Testis (tissue), 3 donors: ENCODE results near the gene POP4. TPM values are rescaled to one million over a fixed set of nuclear protein-coding genes. Genes with fewer than 3 reads are reported as not detected.

ENCODE experiments used
- DNase-seq: peaks from one replicate; pipeline ENCODE4 v3.0.0-alpha.2; 2019
- H3K27ac ChIP-seq, 2 donors: fragments of 200-600 bp; sonication (generic); one replicate each; pipeline ENCODE4 v1.5.1; 2019
- H3K27me3 ChIP-seq: fragments of 200-600 bp; sonication (generic); one replicate; pipeline ENCODE4 v1.5.1; 2019
- H3K36me3 ChIP-seq: fragments of 200-600 bp; sonication (generic); one replicate; pipeline ENCODE4 v1.5.1; 2017; ENCODE audit warnings: low read depth; ENCODE audit errors: missing control alignments
- H3K4me1 ChIP-seq: fragments of 200-600 bp; sonication (generic); one replicate; pipeline ENCODE4 v1.5.1; 2019
- H3K4me3 ChIP-seq, 2 donors: fragments of 200-600 bp; sonication (generic); one replicate each; pipeline ENCODE4 v1.5.1; 2017 to 2019
- H3K9me3 ChIP-seq: fragments of 200-600 bp; sonication (generic); one replicate; pipeline ENCODE4 v1.5.1; 2017
- CTCF ChIP-seq, 3 experiments: fragments of 450-650 bp in 2 of 3; fragments of 200-600 bp in 1 of 3; sonication (generic) in 1 of 3; IDR thresholded peaks; one replicate each; pipeline ENCODE4 v1.5.1; 2016 to 2019; ENCODE audit warnings: antibody characterized with exemption in 3 of 3, mild to moderate bottlenecking in 2 of 3, moderate library complexity in 1 of 3
- POLR2A ChIP-seq: fragments of 450-650 bp; IDR thresholded peaks from one replicate; pipeline ENCODE4 v1.6.1; 2017; ENCODE audit warnings: antibody characterized with exemption, mild to moderate bottlenecking, moderate library complexity
- whole genome bisulfite sequencing, 2 donors: methylation state at CpG; one replicate each; pipeline ENCODE4 v1.1.5; 2018; 5-methylcytosine and 5-hydroxymethylcytosine counted together
- intact Hi-C: fragments of 100-400 bp; cut with DNase I; formaldehyde crosslinking; loops from one replicate; pipeline ENCODE4 v1.15.1; 2023; ENCODE audit warnings: low total_unique reads
- polyA plus RNA-seq: library from polyadenylated mRNA; stranded (reverse); fragments of 350-450 nt; fragmentation: Illumina TruSeq; extraction: RNeasy Lipid Tissue Mini Kit (QIAGEN cat#74804); gene quantifications from one replicate; pipeline ENCODE4 v1.2.3, GENCODE V29; 2014; ENCODE audit warnings: low read depth, low replicate concordance; ENCODE audit not compliant: insufficient read depth
- total RNA-seq, 2 donors: library from RNA; depleted of rRNA; stranded (reverse); fragments of >200 nt; gene quantifications; one replicate each; pipeline ENCODE4 v1.2.3, GENCODE V29; 2016

The POP4 gene
- total and polyA plus RNA-seq, 3 donors from 2014 or later = 79.8 to 127 (median 82.4) TPM

GRCh38 chr19:29655648-29656335 is 49.7 kb downstream of the POP4 start:
- H3K4me3 ChIP-seq = no peak overlapping the region
- no peaks in the 10 kb centered on the region for H3K36me3 ChIP-seq
- H3K4me1 ChIP-seq = peaks cover 1% of the 10 kb centered on the region
- no peak for DNase-seq
- intact Hi-C loops = no loop called here
- no peak overlapping the region for H3K27ac ChIP-seq
- H3K9me3 ChIP-seq = no peaks in the 10 kb centered on the region
- no peaks in the 10 kb centered on the region for H3K27me3 ChIP-seq
- WGBS, 2 donors = 84 to 93% methylated on average over 2 to 4 of the region's 4 CpGs
- TF ChIP-seq CTCF (IDR thresholded peaks at IDR 0.05) (no peak), POLR2A (no peak)

- no peak for TF ChIP-seq CTCF (IDR thresholded peaks at IDR 0.05)
- TF ChIP-seq POLR2A = no peak
- intact Hi-C loops = no loop called here
- H3K4me3 ChIP-seq = no peak overlapping the region
- no peaks in the 10 kb centered on the region for H3K36me3 ChIP-seq
- H3K9me3 ChIP-seq = no peaks in the 10 kb centered on the region
- no peak for DNase-seq
- WGBS, 2 donors = 89 to 94% methylated on average over 5 of the region's 5 CpGs
- H3K27ac ChIP-seq = no peak overlapping the region
- H3K4me1 ChIP-seq = peaks cover 25% of the 10 kb centered on the region
- no peaks in the 10 kb centered on the region for H3K27me3 ChIP-seq
Measured at GRCh38 chr19:29658221-29658991, 52.3 kb downstream of the POP4 start.

GRCh38 chr19:29660835-29661234 is 54.8 kb downstream of the POP4 start:
- TF ChIP-seq POLR2A = no peak
- TF ChIP-seq CTCF (IDR thresholded peaks at IDR 0.05) = no peak
- DNase-seq = no peak
- H3K4me3 ChIP-seq = no peak overlapping the region
- no peaks in the 10 kb centered on the region for H3K9me3 ChIP-seq
- H3K4me1 ChIP-seq = peaks cover 38% of the 10 kb centered on the region
- intact Hi-C loops = no loop called here
- H3K27me3 ChIP-seq = no peaks in the 10 kb centered on the region
- 63 to 66% methylated on average over 10 of the region's 10 CpGs for WGBS, 2 donors
- H3K36me3 ChIP-seq = no peaks in the 10 kb centered on the region
- peak overlapping the region in 1 of 2 donors; percentile 87 for H3K27ac ChIP-seq

GRCh38 chr19:29662278-29662603 is 56.2 kb downstream of the POP4 start:
- H3K4me1 ChIP-seq = peaks cover 49% of the 10 kb centered on the region
- DNase-seq = no peak
- no peaks in the 10 kb centered on the region for H3K27me3 ChIP-seq
- H3K4me3 ChIP-seq = no peak overlapping the region
- no peaks in the 10 kb centered on the region for H3K36me3 ChIP-seq
- intact Hi-C loops = no loop called here
- H3K27ac ChIP-seq = peak overlapping the region; percentile 84 to 87
- H3K9me3 ChIP-seq = no peaks in the 10 kb centered on the region
- TF ChIP-seq CTCF (IDR thresholded peaks at IDR 0.05) = no peak
- TF ChIP-seq POLR2A = no peak
- 18 to 32% methylated on average over 1 of the region's 1 CpG for WGBS, 2 donors
